H1 (cell line): Measurements from ENCODE around the gene TBCD. TPM values are rescaled to one million over a fixed set of nuclear protein-coding genes. Genes with fewer than 3 reads are reported as not detected.

Source experiments
- CTCF ChIA-PET: fragments of 300-600 bp; sonication (Branson Sonifier 250); formaldehyde crosslinking; loops from one replicate; lab custom pipeline; 2021; ENCODE audit not compliant: partially characterized antibody; lab: Charles Lee
- POLR2A ChIA-PET: fragments of 300-600 bp; sonication (Branson Sonifier 250); formaldehyde crosslinking; loops from one replicate; lab custom pipeline; 2021; ENCODE audit warnings: inconsistent platforms; ENCODE audit not compliant: partially characterized antibody; lab: Charles Lee
- DNase-seq, 2 experiments: peaks; one replicate each; pipeline versions ENCODE4 v3.0.0 to v3.0.0-alpha.2; 2010 to 2022; ENCODE audit warnings: low spot score in 2 of 2, low read depth in 1 of 2, mixed read lengths in 1 of 2
- FAIRE-seq: peaks from 2 replicates; lab custom pipeline; 2011; peaks lifted over from hg19 to GRCh38; lab: Jason Lieb, UNC
- H2AFZ ChIP-seq: 2 replicates; pipeline ENCODE4 v1.8.1; 2012; ENCODE audit warnings: low read length, inconsistent platforms
- H2AK5ac ChIP-seq: 2 replicates; pipeline ENCODE4 v1.6.1; 2013; ENCODE audit warnings: low read depth, low read length
- H2BK120ac ChIP-seq: replicated peaks from 2 replicates; pipeline ENCODE3; 2013; ENCODE audit warnings: low read depth, low read length, inconsistent platforms
- H2BK12ac ChIP-seq: 2 replicates; pipeline ENCODE4 v1.6.1; 2013; ENCODE audit warnings: low read depth, low read length
- H2BK15ac ChIP-seq: 2 replicates; pipeline ENCODE4 v1.6.1; 2013; ENCODE audit warnings: low read length
- H2BK20ac ChIP-seq: 2 replicates; pipeline ENCODE4 v1.6.1; 2013; ENCODE audit warnings: low read length
- H2BK5ac ChIP-seq: 2 replicates; pipeline ENCODE4 v1.6.1; 2013; ENCODE audit warnings: low read depth, low read length
- H3K14ac ChIP-seq: 2 replicates; pipeline ENCODE4 v1.6.1; 2013; ENCODE audit warnings: inconsistent platforms; ENCODE audit not compliant: insufficient read length
- H3K18ac ChIP-seq: 2 replicates; pipeline ENCODE4 v1.6.1; 2013; ENCODE audit warnings: low read length; ENCODE audit errors: extremely low read depth
- H3K23ac ChIP-seq: 2 replicates; pipeline ENCODE4 v1.6.1; 2013; ENCODE audit warnings: inconsistent platforms; ENCODE audit not compliant: insufficient read length
- H3K23me2 ChIP-seq: 2 replicates; pipeline ENCODE4 v1.6.1; 2013; ENCODE audit warnings: low read depth, low read length
- H3K27ac ChIP-seq: 2 replicates; pipeline ENCODE4 v1.6.1; 2011; ENCODE audit warnings: low read depth, low read length, inconsistent platforms
- H3K27me3 ChIP-seq, 4 experiments: replicated peaks in 1 of 4; 1 replicate in 1 of 4; 2 replicates in 3 of 4; pipeline versions ENCODE4 v1.6.1 to v1.8.1; 2011 to 2013; ENCODE audit warnings: low read length in 3 of 4, mild to moderate bottlenecking in 3 of 4, inconsistent platforms in 2 of 4, mixed read lengths in 2 of 4, moderate library complexity in 1 of 4; ENCODE audit not compliant: control insufficient read depth in 3 of 4, insufficient read depth in 3 of 4; ENCODE audit errors: extremely low read depth in 1 of 4
- H3K36me3 ChIP-seq, 4 experiments: 2 replicates each; pipeline versions ENCODE4 v1.6.1 to v1.8.1; 2011 to 2013; ENCODE audit warnings: mild to moderate bottlenecking in 4 of 4, low read length in 3 of 4, moderate library complexity in 2 of 4, control low read depth in 1 of 4, inconsistent platforms in 1 of 4; ENCODE audit not compliant: insufficient read depth in 4 of 4, control insufficient read depth in 2 of 4
- H3K4ac ChIP-seq: replicated peaks from 2 replicates; pipeline ENCODE3; 2013; ENCODE audit warnings: low read length, low read depth, mixed read lengths, inconsistent platforms; ENCODE audit not compliant: insufficient read length
- H3K4me1 ChIP-seq, 4 experiments: replicated peaks in 1 of 4; 1 replicate in 1 of 4; 2 replicates in 3 of 4; pipeline versions ENCODE4 v1.6.1 to v1.8.1; 2011 to 2013; ENCODE audit warnings: low read length in 3 of 4, inconsistent platforms in 2 of 4, mixed read lengths in 1 of 4; ENCODE audit not compliant: insufficient read depth in 4 of 4, control insufficient read depth in 3 of 4
- H3K4me2 ChIP-seq, 2 experiments: 2 replicates each; pipeline versions ENCODE4 v1.6.1 to v1.8.1; 2011 to 2013; ENCODE audit warnings: low read depth in 2 of 2, low read length in 2 of 2, control low read depth in 1 of 2, inconsistent platforms in 1 of 2, mild to moderate bottlenecking in 1 of 2; ENCODE audit not compliant: insufficient read depth in 1 of 2
- H3K4me3 ChIP-seq, 4 experiments: fragments of 200-600, 300-600 bp in 1 of 4; sonication (generic), shearing (Covaris generic), sonication (Bioruptor Twin) in 1 of 4; 2 replicates each; pipeline versions ENCODE4 v1.5.1 to v1.8.1; 2011 to 2016; ENCODE audit warnings: low read length in 4 of 4, low read depth in 3 of 4, control low read depth in 2 of 4, inconsistent platforms in 2 of 4, mild to moderate bottlenecking in 2 of 4, mixed read lengths in 1 of 4, moderate library complexity in 1 of 4; ENCODE audit not compliant: insufficient read depth in 2 of 4; ENCODE audit errors: extremely low read depth in 1 of 4
- H3K56ac ChIP-seq: replicated peaks from 2 replicates; pipeline ENCODE3; 2013; ENCODE audit warnings: low read depth, mild to moderate bottlenecking, mixed read lengths, low read length, inconsistent platforms; ENCODE audit not compliant: insufficient read length
- H3K79me1 ChIP-seq: 2 replicates; pipeline ENCODE4 v1.6.1; 2013; ENCODE audit warnings: low read depth, low read length, control low read depth
- H3K79me2 ChIP-seq, 2 experiments: 2 replicates each; pipeline versions ENCODE4 v1.6.1 to v1.8.1; 2012 to 2013; ENCODE audit warnings: low read length in 2 of 2, mild to moderate bottlenecking in 2 of 2, inconsistent platforms in 1 of 2; ENCODE audit not compliant: insufficient read depth in 2 of 2, control insufficient read depth in 1 of 2
- H3K9ac ChIP-seq, 4 experiments: replicated peaks in 1 of 4; 1 replicate in 1 of 4; 2 replicates in 3 of 4; pipeline versions ENCODE4 v1.6.1 to v1.8.1; 2011 to 2013; ENCODE audit warnings: low read depth in 3 of 4, low read length in 3 of 4, control low read depth in 2 of 4, mild to moderate bottlenecking in 2 of 4, moderate library complexity in 2 of 4, inconsistent platforms in 1 of 4; ENCODE audit errors: extremely low read depth in 1 of 4
- H3K9me3 ChIP-seq, 2 experiments: 2 replicates each; pipeline versions ENCODE4 v1.6.1 to v1.8.1; 2012 to 2013; ENCODE audit warnings: mild to moderate bottlenecking in 2 of 2, moderate library complexity in 2 of 2, control low read depth in 1 of 2, inconsistent platforms in 1 of 2, low read depth in 1 of 2, low read length in 1 of 2, mixed read lengths in 1 of 2; ENCODE audit not compliant: insufficient read depth in 2 of 2
- H4K20me1 ChIP-seq, 2 experiments: replicated peaks in 1 of 2; 2 replicates each; pipeline versions ENCODE3 to v1.8.1; 2011 to 2013; ENCODE audit warnings: inconsistent platforms in 2 of 2, low read length in 2 of 2, mild to moderate bottlenecking in 1 of 2; ENCODE audit not compliant: insufficient read depth in 2 of 2, control insufficient read depth in 1 of 2
- H4K5ac ChIP-seq: 2 replicates; pipeline ENCODE4 v1.6.1; 2013; ENCODE audit warnings: low read length, low read depth, mixed read lengths, inconsistent platforms; ENCODE audit not compliant: insufficient read length
- H4K8ac ChIP-seq: 2 replicates; pipeline ENCODE4 v1.8.0; 2013; ENCODE audit warnings: mild to moderate bottlenecking, moderate library complexity, low read length, inconsistent platforms; ENCODE audit not compliant: insufficient read depth; ENCODE audit errors: extremely low read depth
- H4K91ac ChIP-seq: replicated peaks from 2 replicates; pipeline ENCODE3; 2013; ENCODE audit warnings: low read length, mixed read lengths, inconsistent platforms; ENCODE audit not compliant: insufficient read length
- JUND ChIP-seq: IDR thresholded peaks from 2 replicates; pipeline ENCODE4 v1.6.1; 2011; ENCODE audit warnings: mild to moderate bottlenecking, improper control_type of control experiment, low read length
- SIRT6 ChIP-seq: IDR thresholded peaks from one replicate; pipeline ENCODE4 v1.7.1; 2012; ENCODE audit warnings: low read length, inconsistent platforms
- SP2 ChIP-seq: IDR thresholded peaks from 2 replicates; pipeline ENCODE4 v1.6.1; 2012; ENCODE audit warnings: mild to moderate bottlenecking, low read length, inconsistent platforms
- TEAD4 ChIP-seq: IDR thresholded peaks from 2 replicates; pipeline ENCODE4 v1.6.1; 2012; ENCODE audit warnings: low read depth, low read length, inconsistent platforms, mixed read lengths
- YY1 ChIP-seq: IDR thresholded peaks from 2 replicates; pipeline ENCODE4 v1.6.1; 2011; ENCODE audit warnings: low read depth, mild to moderate bottlenecking, low read length
- WGBS, 2 experiments: shearing (Covaris generic) in 1 of 2; methylation state at CpG; one replicate each; pipeline versions ENCODE4 v1.1.6 to v1.1.7; 2013 to 2015; ENCODE audit warnings: low lambda C conversion rate in 2 of 2, mixed read lengths in 2 of 2, inconsistent platforms in 1 of 2, low coverage in 1 of 2, missing lambda C conversion rate in 1 of 2; ENCODE audit not compliant: insufficient replicate concordance in 2 of 2, insufficient coverage in 1 of 2, insufficient read length in 1 of 2; ENCODE audit errors: extremely low coverage in 1 of 2, missing lambda C conversion rate in 1 of 2; 5-methylcytosine and 5-hydroxymethylcytosine counted together
- polyA plus RNA-seq, 7 experiments: library from polyadenylated mRNA; depleted of rRNA in 3 of 7; stranded (reverse) in 5 of 7; unstranded in 2 of 7; fragments of >200 nt in 5 of 7; fragments of 200-250 nt in 2 of 7; gene quantifications; 1 replicate in 5 of 7; 2 replicates in 1 of 7; 4 replicates in 1 of 7; pipeline versions ENCODE4 v1.2.1 to v1.2.3, GENCODE V29; 2011 to 2013; ENCODE audit warnings: missing spikeins in 2 of 7, mixed read lengths in 2 of 7
- total RNA-seq: library from RNA; stranded (reverse); fragmentation: NEBNext Ultra II Directional; extraction: Animal tissue kit (Norgen Biotek cat#: 25700); gene quantifications from 2 replicates; pipeline ENCODE4 v1.2.1, GENCODE V29; 2021

Gene TBCD
- total and polyA plus RNA-seq, 2 of the 8 experiments (the other 6 are each of a cell fraction or from before 2014, with no cell fraction given): 118 to 162 TPM

DNA sequence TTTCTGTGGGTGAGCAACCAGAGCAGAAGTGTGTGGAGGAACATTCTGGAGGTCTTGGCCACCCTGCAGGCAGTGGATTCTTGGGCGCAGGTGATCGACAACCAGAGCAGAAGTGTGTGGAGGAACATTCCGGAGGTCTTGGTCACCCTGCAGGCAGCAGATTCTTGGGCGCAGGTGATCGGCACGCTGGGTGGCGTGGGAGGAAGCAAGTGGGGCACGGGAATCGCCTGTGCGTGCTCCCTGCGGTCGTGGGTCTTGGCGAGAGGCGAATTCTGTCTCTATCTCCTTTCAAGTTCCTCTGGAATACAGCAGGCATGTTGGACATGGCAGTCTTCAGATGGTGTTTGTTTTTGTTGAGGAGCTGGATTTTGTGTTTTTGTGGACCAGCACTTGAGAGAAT lies 118.7 kb downstream of the TBCD start:
- Histone ChIP-seq H3K56ac (no peak overlapping the region), H3K36me3 (peaks cover 3 to 14% (median 13%) of the 10 kb centered on the region in 4 experiments; a peak in 5 of 8 replicates), H3K4me1 (peaks cover 0 to 6% (median 2%) of the 10 kb centered on the region in 4 experiments; a peak in 5 of 7 replicates), H2BK20ac (no peak overlapping the region), H2BK5ac (no peak overlapping the region; the same call in 1 of the 2 replicates), H3K27me3 (no peaks in the 10 kb centered on the region), H3K23me2 (no peaks in the 10 kb centered on the region), H2AFZ (no peak overlapping the region), H3K79me2 (peaks cover 0 to 6% of the 10 kb centered on the region in 2 experiments; a peak in 1 of 4 replicates), H3K9me3 (no peaks in the 10 kb centered on the region), H3K18ac (no peak overlapping the region), H4K5ac (no peak overlapping the region), H3K79me1 (peaks cover 7% of the 10 kb centered on the region), H3K23ac (no peak overlapping the region), H3K4me2 (no peak overlapping the region), H3K27ac (no peak overlapping the region), H3K4ac (no peak overlapping the region), H3K9ac (no peak overlapping the region), H2BK12ac (no peak overlapping the region), H2BK15ac (no peak overlapping the region), H4K20me1 (peaks cover 7 to 18% of the 10 kb centered on the region in 2 experiments), H3K14ac (no peak overlapping the region), H2BK120ac (no peak overlapping the region), H3K4me3 (no peak overlapping the region), H4K91ac (no peak overlapping the region), H2AK5ac (no peak overlapping the region), H4K8ac (no peak overlapping the region)
- no peak for DNase-seq
- TF ChIP-seq YY1: no peak
- no peak for TF ChIP-seq SIRT6
- TF ChIP-seq JUND: no peak
- no peak for TF ChIP-seq TEAD4
- no peak for TF ChIP-seq SP2
- WGBS, 2 experiments: 91% methylated on average over 14 of the region's 14 CpGs; no CpG with 5 or more reads in 1 of the 2 experiments
- CTCF ChIA-PET: interaction anchor here (0.7 to 3.0 kb wide), 5 partner anchors 10 to 253 kb away, joined by 5 to 12 read pairs (median 6); no protein-coding TSS in a partner anchor
- no peak for FAIRE-seq
- POLR2A ChIA-PET: interaction anchor here (0.5 kb wide), 1 partner anchor 95 kb away, joined by 4 read pairs; no protein-coding TSS in a partner anchor
